Mucosa of descending colon (tissue), 3 donors: Measurements from ENCODE around the gene ROPN1B. TPM values are rescaled to one million over a fixed set of nuclear protein-coding genes. Genes with fewer than 3 reads are reported as not detected.
"Not testable (repeated sequence)": the region's sequence is repeated elsewhere in the genome, so short reads cannot be mapped to it uniquely, and the experiment has no call there.

Source experiments
- ATAC-seq: fragments of 200-7000 bp; cut with Tn5 transposase; one replicate; pipeline ENCODE4 v1.9.1; 2020; ENCODE audit warnings: mild to moderate bottlenecking, moderate library complexity
- DNase-seq, 3 donors: peaks; one replicate each; pipeline ENCODE4 v3.0.0-alpha.2; 2020
- H3K36me3 ChIP-seq: fragments of 200-600 bp; one replicate; pipeline ENCODE4 v1.8.0; 2021; ENCODE audit warnings: low read depth, mild to moderate bottlenecking
- H3K4me1 ChIP-seq: fragments of 200-600 bp; one replicate; pipeline ENCODE4 v1.8.0; 2021; ENCODE audit warnings: low read depth, mild to moderate bottlenecking
- H3K4me3 ChIP-seq: fragments of 200-600 bp; one replicate; pipeline ENCODE4 v1.8.0; 2021; ENCODE audit warnings: mild to moderate bottlenecking
- H3K9me3 ChIP-seq: fragments of 200-600 bp; one replicate; pipeline ENCODE4 v1.8.0; 2021; ENCODE audit warnings: mild to moderate bottlenecking
- intact Hi-C, 2 donors: fragments of 100-400 bp; cut with DNase I in 1 of 2; cut with micrococcal nuclease in 1 of 2; formaldehyde crosslinking; loops; one replicate each; pipeline versions ENCODE4 v1.11.0 to v1.11.1; 2022; cut with DNase I, micrococcal nuclease
- long read RNA-seq, 2 donors: library from polyadenylated mRNA; unstranded; transcript quantifications; one replicate each; pipeline ENCODE4 v2.0.0, GENCODE V29; 2019 to 2021
- total RNA-seq, 3 donors: library from RNA; stranded (reverse); fragmentation: NEBNext Ultra II Directional in 2 of 3; extraction: Animal tissue kit (Norgen Biotek cat#: 25700) in 2 of 3; gene quantifications; one replicate each; pipeline versions ENCODE4 v1.2.1 to v1.2.4, GENCODE V29; 2021 to 2023
- TF ChIP-seq, protein P1 (sequence below): fragments of 200-600 bp; IDR thresholded peaks from one replicate; pipeline ENCODE4 v1.8.0; 2022; ENCODE audit warnings: antibody characterized with exemption, mild to moderate bottlenecking
- donor health status: DM: no; HTN: no; CAD: no; lungs with moderate emphysema.
- donor health status: DM: no; HTN: no; CAD: no.
- donor health status: DM: no; HTN: yes; CAD: no.

Gene ROPN1B
- total RNA-seq, result under 1 TPM in 1 of 3 donors, not detected in 2; 0.22 TPM
- long read RNA-seq, donor 1, result 0 reads
- long read RNA-seq, donor 2, result 0 reads

- intact Hi-C loops, H3K36me3 ChIP-seq, H3K4me1 ChIP-seq, DNase-seq, H3K9me3 ChIP-seq, H3K4me3 ChIP-seq: not testable (repeated sequence)
- ATAC-seq, result peak; percentile 88
Measured at GRCh38 chr3:125968701-125969592, at the start of gene ROPN1B. Gene ROPN1B, plus strand, starts transcription at chr3:125969178. Its CDS starts 2,877 bp downstream, at chr3:125972055.

GRCh38 chr3:125920191-125920590 is 48.8 kb upstream of the ROPN1B start:
- ATAC-seq, H3K4me3 ChIP-seq, intact Hi-C loops, DNase-seq, H3K4me1 ChIP-seq, H3K9me3 ChIP-seq, H3K36me3 ChIP-seq: not testable (repeated sequence)

DNA sequence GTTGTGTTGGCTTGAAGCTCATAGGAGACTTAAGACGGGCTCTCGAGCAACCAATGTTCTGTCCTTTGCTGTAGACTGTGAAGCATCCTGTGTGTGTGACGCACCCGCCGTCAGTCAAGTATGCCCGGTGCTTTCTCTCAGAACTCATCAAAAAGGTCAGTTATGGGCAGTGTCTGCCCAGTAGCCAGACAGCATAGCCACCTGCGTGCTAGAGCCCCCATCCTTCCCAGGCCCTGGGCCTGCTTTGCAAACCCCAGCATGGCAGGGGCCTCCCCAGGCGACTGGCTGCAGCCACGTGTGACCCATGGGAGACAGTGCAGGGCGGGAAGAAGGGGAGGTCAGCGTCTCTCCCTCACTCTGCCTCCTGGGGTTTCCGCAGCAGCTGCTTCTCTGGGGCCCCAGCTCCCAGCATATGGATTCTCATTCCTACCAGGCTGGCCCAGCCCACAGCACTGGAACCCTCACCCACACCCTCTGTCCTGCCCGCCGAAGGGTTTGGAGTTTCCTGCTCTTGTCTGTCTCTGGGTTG is 48.2 kb upstream of the ROPN1B start:
- H3K4me3 ChIP-seq, H3K4me1 ChIP-seq, H3K9me3 ChIP-seq, ATAC-seq, intact Hi-C loops, DNase-seq, H3K36me3 ChIP-seq: not testable (repeated sequence)

- TF ChIP-seq, protein P1, sequence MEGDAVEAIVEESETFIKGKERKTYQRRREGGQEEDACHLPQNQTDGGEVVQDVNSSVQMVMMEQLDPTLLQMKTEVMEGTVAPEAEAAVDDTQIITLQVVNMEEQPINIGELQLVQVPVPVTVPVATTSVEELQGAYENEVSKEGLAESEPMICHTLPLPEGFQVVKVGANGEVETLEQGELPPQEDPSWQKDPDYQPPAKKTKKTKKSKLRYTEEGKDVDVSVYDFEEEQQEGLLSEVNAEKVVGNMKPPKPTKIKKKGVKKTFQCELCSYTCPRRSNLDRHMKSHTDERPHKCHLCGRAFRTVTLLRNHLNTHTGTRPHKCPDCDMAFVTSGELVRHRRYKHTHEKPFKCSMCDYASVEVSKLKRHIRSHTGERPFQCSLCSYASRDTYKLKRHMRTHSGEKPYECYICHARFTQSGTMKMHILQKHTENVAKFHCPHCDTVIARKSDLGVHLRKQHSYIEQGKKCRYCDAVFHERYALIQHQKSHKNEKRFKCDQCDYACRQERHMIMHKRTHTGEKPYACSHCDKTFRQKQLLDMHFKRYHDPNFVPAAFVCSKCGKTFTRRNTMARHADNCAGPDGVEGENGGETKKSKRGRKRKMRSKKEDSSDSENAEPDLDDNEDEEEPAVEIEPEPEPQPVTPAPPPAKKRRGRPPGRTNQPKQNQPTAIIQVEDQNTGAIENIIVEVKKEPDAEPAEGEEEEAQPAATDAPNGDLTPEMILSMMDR, result peak; percentile 44
- H3K36me3 ChIP-seq, H3K4me3 ChIP-seq, H3K9me3 ChIP-seq, ATAC-seq, intact Hi-C loops, H3K4me1 ChIP-seq: not testable (repeated sequence)
- DNase-seq, result peak in 2 of 3 donors; percentile 66 to 69
Measured at GRCh38 chr3:125921712-125922111, 47.3 kb upstream of the ROPN1B start.

DNA sequence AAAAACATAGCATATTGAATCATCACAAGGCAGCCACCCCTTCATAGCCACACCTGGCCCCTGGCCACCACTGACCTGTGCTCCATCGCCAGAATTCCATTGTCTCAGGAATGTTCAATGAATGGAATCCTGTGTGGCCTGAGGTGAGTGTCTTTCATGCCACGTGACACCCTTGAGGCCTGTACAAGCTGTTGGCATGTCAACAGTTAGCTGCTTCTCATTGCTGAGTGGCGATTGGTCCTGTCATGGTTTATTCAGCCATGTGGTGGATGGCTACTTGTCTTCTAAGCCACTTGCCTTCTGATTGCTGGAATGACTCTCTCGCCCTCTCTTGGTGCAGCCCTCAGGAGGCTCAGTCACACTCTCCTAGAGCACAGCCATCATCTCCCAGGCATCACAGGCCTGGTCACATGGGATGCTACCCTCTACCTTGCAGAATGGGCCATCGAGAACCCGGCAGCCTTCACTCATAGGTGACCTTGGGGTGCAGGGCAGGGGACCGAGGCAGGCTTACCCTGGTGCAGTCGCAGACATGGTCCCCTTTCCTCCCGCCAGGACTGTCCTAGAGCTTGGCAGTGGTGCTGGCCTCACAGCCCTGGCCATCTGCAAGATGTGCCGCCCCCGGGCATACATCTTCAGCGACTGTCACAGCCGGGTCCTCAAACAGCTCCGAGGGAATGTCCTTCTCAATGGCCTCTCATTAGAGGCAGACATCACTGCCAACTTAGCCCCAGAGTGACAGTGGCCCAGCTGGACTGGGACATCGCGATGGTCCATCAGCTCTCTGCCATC is 45.5 kb upstream of the ROPN1B start:
- H3K4me1 ChIP-seq, H3K9me3 ChIP-seq, DNase-seq, intact Hi-C loops, ATAC-seq, H3K36me3 ChIP-seq, H3K4me3 ChIP-seq: not testable (repeated sequence)

GRCh38 chr3:125924276-125924675 is 44.7 kb upstream of the ROPN1B start:
- H3K4me1 ChIP-seq, H3K9me3 ChIP-seq, H3K4me3 ChIP-seq, intact Hi-C loops, ATAC-seq, H3K36me3 ChIP-seq, DNase-seq: not testable (repeated sequence)

DNA sequence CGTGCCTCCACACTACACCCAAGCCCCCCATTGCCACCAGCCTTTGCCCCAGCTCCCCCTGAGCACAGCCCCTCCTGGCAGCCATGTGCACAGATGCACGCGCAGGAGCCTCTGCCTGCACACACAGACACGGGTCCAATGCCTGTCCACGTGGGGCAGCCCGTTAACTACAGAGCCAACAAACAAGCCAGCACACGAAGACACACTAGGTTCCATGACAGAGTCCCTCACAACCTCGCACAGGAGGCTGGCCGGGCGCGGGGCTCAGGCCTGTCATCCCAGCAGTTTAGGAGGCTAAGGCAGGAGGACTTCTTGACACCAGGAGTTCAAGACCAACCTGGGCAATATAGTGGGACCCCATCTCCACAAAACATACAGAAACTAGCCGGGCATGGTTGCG is 43.3 kb upstream of the ROPN1B start:
- H3K4me3 ChIP-seq, ATAC-seq, H3K36me3 ChIP-seq, DNase-seq, intact Hi-C loops, H3K4me1 ChIP-seq, H3K9me3 ChIP-seq: not testable (repeated sequence)

DNA sequence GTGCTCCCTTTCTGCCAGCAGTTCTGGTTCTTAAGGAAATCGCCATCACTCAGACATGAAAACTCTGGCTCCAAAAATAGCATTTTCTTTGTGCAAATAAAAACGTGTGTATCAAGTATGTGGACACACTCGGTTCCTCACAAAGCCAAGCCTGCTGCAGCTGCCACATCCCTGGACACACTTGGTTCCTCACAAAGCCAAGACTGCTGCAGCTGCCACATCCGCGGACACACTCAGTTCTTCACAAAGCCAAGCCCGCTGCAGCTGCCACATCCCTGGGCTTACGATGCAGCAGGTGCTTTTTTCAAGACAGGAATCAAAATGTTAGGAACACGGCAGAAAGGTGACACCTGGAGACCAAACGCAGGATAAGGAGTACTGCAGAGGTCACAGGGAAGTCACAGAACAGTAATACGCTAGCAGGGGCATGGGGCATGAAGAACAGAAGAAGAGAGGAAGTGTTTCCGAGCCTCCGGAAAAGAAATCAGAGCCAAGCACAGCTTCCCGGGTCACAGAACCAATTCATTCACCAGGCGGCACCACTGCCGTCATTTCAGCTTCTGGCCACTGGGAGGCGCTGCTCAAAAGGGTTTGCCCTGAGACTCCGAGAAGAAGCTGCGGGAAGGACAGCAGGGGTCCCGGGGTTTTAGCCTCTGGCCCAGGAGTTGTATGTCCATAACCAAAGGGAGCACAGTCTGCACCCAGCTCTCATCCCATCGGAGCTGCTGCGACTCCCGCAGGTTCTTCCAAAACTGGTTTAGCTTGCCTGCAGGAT is 40.0 kb upstream of the ROPN1B start:
- H3K9me3 ChIP-seq, H3K36me3 ChIP-seq, H3K4me1 ChIP-seq, H3K4me3 ChIP-seq, intact Hi-C loops, ATAC-seq: not testable (repeated sequence)
- peak in 2 of 3 donors; percentile 85 to 86 for DNase-seq
- TF ChIP-seq, protein P1, result peak; percentile 83

GRCh38 chr3:125929765-125930164 is 39.2 kb upstream of the ROPN1B start:
- ATAC-seq, H3K9me3 ChIP-seq, H3K4me1 ChIP-seq, DNase-seq, H3K4me3 ChIP-seq, H3K36me3 ChIP-seq, intact Hi-C loops: not testable (repeated sequence)

- H3K9me3 ChIP-seq, H3K36me3 ChIP-seq, intact Hi-C loops, DNase-seq, H3K4me1 ChIP-seq, ATAC-seq, H3K4me3 ChIP-seq: not testable (repeated sequence)
Measured at GRCh38 chr3:125931355-125931880, 37.6 kb upstream of the ROPN1B start.
